NCI-H510A (cell line): Measurements from ENCODE around the gene LRSAM1.

Source experiments
- DNase-seq: peaks from one replicate; lab custom pipeline; 2025; lab: John Stamatoyannopoulos, UW

Gene LRSAM1

GRCh38 chr9:127535396-127535795, 84.1 kb downstream of the LRSAM1 start:
- DNase-seq: no peak

GRCh38 chr9:127535834-127536233, 84.5 kb downstream of the LRSAM1 start:
- DNase-seq: no peak

- DNase-seq: no peak
These were observed 85.2 kb downstream of the LRSAM1 start for GRCh38 chr9:127536499-127536898.

GRCh38 chr9:127537014-127537413, 85.7 kb downstream of the LRSAM1 start:
- no peak for DNase-seq

GRCh38 chr9:127537792-127538191, 86.5 kb downstream of the LRSAM1 start:
- DNase-seq: no peak

GRCh38 chr9:127538849-127539258, 87.5 kb downstream of the LRSAM1 start:
- DNase-seq: no peak

GRCh38 chr9:127539259-127539981, 88.1 kb downstream of the LRSAM1 start:
- no peak for DNase-seq

- no peak for DNase-seq
These were observed 88.8 kb downstream of the LRSAM1 start for GRCh38 chr9:127539982-127540663.

GRCh38 chr9:127540664-127541041, 89.3 kb downstream of the LRSAM1 start:
- no peak for DNase-seq

- no peak for DNase-seq
These were observed 89.9 kb downstream of the LRSAM1 start for GRCh38 chr9:127541176-127541575.

GRCh38 chr9:127541865-127542264, 90.6 kb downstream of the LRSAM1 start:
- DNase-seq: no peak

GRCh38 chr9:127543221-127543620, 91.9 kb downstream of the LRSAM1 start:
- DNase-seq: no peak

GRCh38 chr9:127543973-127544533, 92.7 kb downstream of the LRSAM1 start:
- DNase-seq: no peak

- DNase-seq: no peak
These were observed 94.2 kb downstream of the LRSAM1 start for GRCh38 chr9:127545196-127546124.

GRCh38 chr9:127546125-127546832, 95.0 kb downstream of the LRSAM1 start:
- no peak for DNase-seq

- DNase-seq: no peak
These were observed 97.1 kb downstream of the LRSAM1 start for GRCh38 chr9:127548352-127548881.

GRCh38 chr9:127549218-127549617, 97.9 kb downstream of the LRSAM1 start:
- no peak for DNase-seq

GRCh38 chr9:127549751-127550150, 98.4 kb downstream of the LRSAM1 start:
- DNase-seq: no peak

- DNase-seq: no peak
These were observed 99.0 kb downstream of the LRSAM1 start for GRCh38 chr9:127550282-127550681.

- no peak for DNase-seq
These were observed 99.4 kb downstream of the LRSAM1 start for GRCh38 chr9:127550751-127551150.
